Measurements from ENCODE around the gene EGLN2.
A peak's percentile ranks its signal among the peaks of the same experiment; 100 is the strongest.
"Not testable (repeated sequence)": the region's sequence is repeated elsewhere in the genome, so short reads cannot be mapped to it uniquely, and the experiment has no call there.

Gene EGLN2

GRCh38 chr19:40811478-40812341, 12.7 kb downstream of the EGLN2 start:
- H3K27ac ChIP-seq (ENCODE audit: extremely low read depth, low read depth, low read length), result 0 out of 2 replicates have a peak overlapping the region, but pooled peaks have one; percentile 37
- H3K4me3 ChIP-seq (ENCODE audit: low read depth, low read length), result no peak overlapping the region
- no peaks in the 10 kb centered on the region for H3K9me3 ChIP-seq (ENCODE audit: control insufficient read depth, insufficient read depth, low read depth, low read length)
- ChIA-PET CTCF (interaction anchor here (0.7 to 1.2 kb wide), 4 partner anchors 8 to 153 kb away, joined by 3 to 5 read pairs (median 3); partner anchors contain the start of gene SNRPA), POLR2A (interaction anchor here (1.2 to 1.4 kb wide), 2 partner anchors 34 to 61 kb away, joined by 3 to 5 read pairs; partner anchors contain the start of gene ACTMAP)
- H3K36me3 ChIP-seq (ENCODE audit: control insufficient read depth in 2 of 2, insufficient read depth in 1 of 2, low read length in 2 of 2), result peaks cover 20 to 31% of the 10 kb centered on the region in 2 experiments
- TF ChIP-seq EGR2 (tag by site-specific recombination; IDR thresholded peaks at IDR 0.05; ENCODE audit: low read depth) (peak; percentile 53; the same call in 1 of the 2 replicates), KLF8 (tag by site-specific recombination; IDR thresholded peaks at IDR 0.05) (peak; percentile 71), ZNF138 (tag by site-specific recombination; IDR thresholded peaks at IDR 0.05; ENCODE audit: borderline replicate concordance) (no peak), ZFHX2 (tag by site-specific recombination; conservative IDR thresholded peaks at IDR 0.05) (peak; percentile 74), KLF1 (tag by site-specific recombination; IDR thresholded peaks at IDR 0.05) (peak; percentile 48; the same call in 1 of the 2 replicates), ZNF600 (tag by site-specific recombination; IDR thresholded peaks at IDR 0.05) (peak; percentile 90), IKZF3 (tag by site-specific recombination; IDR thresholded peaks at IDR 0.05) (peak; percentile 59), HOXD13 (CRISPR knock-in tag; IDR thresholded peaks at IDR 0.05; ENCODE audit: borderline replicate concordance) (no peak), ZBTB17 (tag by site-specific recombination; IDR thresholded peaks at IDR 0.05) (peak; percentile 49; the same call in 1 of the 2 replicates)
- TF ChIP-seq, protein P1, sequence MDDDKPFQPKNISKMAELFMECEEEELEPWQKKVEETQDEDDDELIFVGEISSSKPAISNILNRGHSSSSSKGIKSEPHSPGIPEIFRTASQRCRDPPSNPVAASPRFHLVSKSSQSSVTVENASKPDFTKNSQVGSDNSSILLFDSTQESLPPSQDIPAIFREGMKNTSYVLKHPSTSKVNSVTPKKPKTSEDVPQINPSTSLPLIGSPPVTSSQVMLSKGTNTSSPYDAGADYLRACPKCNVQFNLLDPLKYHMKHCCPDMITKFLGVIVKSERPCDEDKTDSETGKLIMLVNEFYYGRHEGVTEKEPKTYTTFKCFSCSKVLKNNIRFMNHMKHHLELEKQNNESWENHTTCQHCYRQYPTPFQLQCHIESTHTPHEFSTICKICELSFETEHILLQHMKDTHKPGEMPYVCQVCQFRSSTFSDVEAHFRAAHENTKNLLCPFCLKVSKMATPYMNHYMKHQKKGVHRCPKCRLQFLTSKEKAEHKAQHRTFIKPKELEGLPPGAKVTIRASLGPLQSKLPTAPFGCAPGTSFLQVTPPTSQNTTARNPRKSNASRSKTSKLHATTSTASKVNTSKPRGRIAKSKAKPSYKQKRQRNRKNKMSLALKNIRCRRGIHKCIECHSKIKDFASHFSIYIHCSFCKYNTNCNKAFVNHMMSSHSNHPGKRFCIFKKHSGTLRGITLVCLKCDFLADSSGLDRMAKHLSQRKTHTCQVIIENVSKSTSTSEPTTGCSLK (tag by site-specific recombination; IDR thresholded peaks at IDR 0.05), result no peak
- H3K4me1 ChIP-seq (ENCODE audit: control insufficient read depth, insufficient read depth, low read length), result peaks cover 18% of the 10 kb centered on the region

- ChIA-PET CTCF (interaction anchor here (0.7 to 1.2 kb wide), 3 partner anchors 18 to 102 kb away, joined by 3 to 4 read pairs (median 3); partner anchors contain the start of gene SNRPA), POLR2A (interaction anchor here (0.7 kb wide), 2 partner anchors 35 to 314 kb away, joined by 3 read pairs; no protein-coding TSS in a partner anchor)
- H3K36me3 ChIP-seq (ENCODE audit: control insufficient read depth in 2 of 2, insufficient read depth in 1 of 2, low read length in 2 of 2), result peaks cover 14 to 24% of the 10 kb centered on the region in 2 experiments; a peak in 2 of 3 replicates
- H3K27ac ChIP-seq (ENCODE audit: extremely low read depth, low read depth, low read length); H3K4me3 ChIP-seq (ENCODE audit: low read depth, low read length); H3K4me1 ChIP-seq (ENCODE audit: control insufficient read depth, insufficient read depth, low read length); H3K9me3 ChIP-seq (ENCODE audit: control insufficient read depth, insufficient read depth, low read depth, low read length): not testable (repeated sequence)
- TF ChIP-seq ZBTB17 (tag by site-specific recombination; IDR thresholded peaks at IDR 0.05), result 0 out of 2 replicates have a peak, but pooled peaks have one; percentile 18
Observed at GRCh38 chr19:40812571-40812970, 13.6 kb downstream of the EGLN2 start.

- CTCF ChIA-PET, result interaction anchor here (0.7 to 1.2 kb wide), 2 partner anchors 18 to 102 kb away, joined by 3 to 4 read pairs; no protein-coding TSS in a partner anchor
- H3K4me3 ChIP-seq (ENCODE audit: low read depth, low read length), result no peak overlapping the region
- POLR2A ChIA-PET, result interaction anchor here (0.6 kb wide), 1 partner anchor 96 kb away, joined by 3 read pairs; the partner anchor contains the start of gene ITPKC
- peaks cover 8 to 18% of the 10 kb centered on the region in 2 experiments; a peak in 2 of 3 replicates for H3K36me3 ChIP-seq (ENCODE audit: control insufficient read depth in 2 of 2, insufficient read depth in 1 of 2, low read length in 2 of 2)
- H3K9me3 ChIP-seq (ENCODE audit: control insufficient read depth, insufficient read depth, low read depth, low read length), result no peaks in the 10 kb centered on the region
- H3K4me1 ChIP-seq (ENCODE audit: control insufficient read depth, insufficient read depth, low read length), result peaks cover 9% of the 10 kb centered on the region
- H3K27ac ChIP-seq (ENCODE audit: extremely low read depth, low read depth, low read length), result no peak overlapping the region
- TF ChIP-seq EGR2 (tag by site-specific recombination; IDR thresholded peaks at IDR 0.05; ENCODE audit: low read depth) (peak; percentile 36; the same call in 1 of the 2 replicates), ZNF600 (tag by site-specific recombination; IDR thresholded peaks at IDR 0.05) (peak; percentile 49; the same call in 1 of the 2 replicates), ZNF558 (tag by site-specific recombination; IDR thresholded peaks at IDR 0.05) (no peak), ZXDB (tag by site-specific recombination; IDR thresholded peaks at IDR 0.05) (no peak), ZNF266 (tag by site-specific recombination; IDR thresholded peaks at IDR 0.05; ENCODE audit: low read depth) (no peak), CTCF (tag by site-specific recombination; IDR thresholded peaks at IDR 0.05) (no peak), PRDM10 (tag by site-specific recombination; IDR thresholded peaks at IDR 0.05) (peak; percentile 81)
- TF ChIP-seq, protein P2, sequence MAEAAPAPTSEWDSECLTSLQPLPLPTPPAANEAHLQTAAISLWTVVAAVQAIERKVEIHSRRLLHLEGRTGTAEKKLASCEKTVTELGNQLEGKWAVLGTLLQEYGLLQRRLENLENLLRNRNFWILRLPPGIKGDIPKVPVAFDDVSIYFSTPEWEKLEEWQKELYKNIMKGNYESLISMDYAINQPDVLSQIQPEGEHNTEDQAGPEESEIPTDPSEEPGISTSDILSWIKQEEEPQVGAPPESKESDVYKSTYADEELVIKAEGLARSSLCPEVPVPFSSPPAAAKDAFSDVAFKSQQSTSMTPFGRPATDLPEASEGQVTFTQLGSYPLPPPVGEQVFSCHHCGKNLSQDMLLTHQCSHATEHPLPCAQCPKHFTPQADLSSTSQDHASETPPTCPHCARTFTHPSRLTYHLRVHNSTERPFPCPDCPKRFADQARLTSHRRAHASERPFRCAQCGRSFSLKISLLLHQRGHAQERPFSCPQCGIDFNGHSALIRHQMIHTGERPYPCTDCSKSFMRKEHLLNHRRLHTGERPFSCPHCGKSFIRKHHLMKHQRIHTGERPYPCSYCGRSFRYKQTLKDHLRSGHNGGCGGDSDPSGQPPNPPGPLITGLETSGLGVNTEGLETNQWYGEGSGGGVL (tag by site-specific recombination; IDR thresholded peaks at IDR 0.05), result peak; percentile 70
- TF ChIP-seq, protein P3, sequence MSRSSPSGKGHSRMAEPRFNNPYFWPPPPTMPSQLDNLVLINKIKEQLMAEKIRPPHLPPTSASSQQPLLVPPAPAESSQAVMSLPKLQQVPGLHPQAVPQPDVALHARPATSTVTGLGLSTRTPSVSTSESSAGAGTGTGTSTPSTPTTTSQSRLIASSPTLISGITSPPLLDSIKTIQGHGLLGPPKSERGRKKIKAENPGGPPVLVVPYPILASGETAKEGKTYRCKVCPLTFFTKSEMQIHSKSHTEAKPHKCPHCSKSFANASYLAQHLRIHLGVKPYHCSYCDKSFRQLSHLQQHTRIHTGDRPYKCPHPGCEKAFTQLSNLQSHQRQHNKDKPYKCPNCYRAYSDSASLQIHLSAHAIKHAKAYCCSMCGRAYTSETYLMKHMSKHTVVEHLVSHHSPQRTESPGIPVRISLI (tag by site-specific recombination; IDR thresholded peaks at IDR 0.05), result no peak
Observed at GRCh38 chr19:40813182-40813581, 14.2 kb downstream of the EGLN2 start.
